Type B pancreatic cell (in vitro differentiated cells): ENCODE data around the gene DTNB. TPM values are rescaled to one million over a fixed set of nuclear protein-coding genes. Genes with fewer than 3 reads are reported as not detected.

Experiments
- DNase-seq: peaks from one replicate; pipeline ENCODE4 v3.0.0; 2021; ENCODE audit warnings: mixed read lengths; ENCODE audit not compliant: unreplicated experiment; ENCODE audit errors: extremely low spot score
- H3K27ac Mint-ChIP-seq: 2 replicates; pipeline ENCODE4 v1.8.0; 2021; ENCODE audit warnings: mild to moderate bottlenecking, mixed read lengths
- H3K27me3 Mint-ChIP-seq: 2 replicates; pipeline ENCODE4 v1.8.0; 2021; ENCODE audit warnings: mixed read lengths
- H3K36me3 Mint-ChIP-seq: 2 replicates; pipeline ENCODE4 v1.8.0; 2021; ENCODE audit warnings: mixed read lengths
- H3K4me1 Mint-ChIP-seq: one replicate; pipeline ENCODE4 v1.8.0; 2021; ENCODE audit warnings: mixed read lengths; ENCODE audit not compliant: unreplicated experiment
- H3K4me3 Mint-ChIP-seq: 2 replicates; pipeline ENCODE4 v1.8.0; 2021; ENCODE audit warnings: mild to moderate bottlenecking, mixed read lengths
- H3K9me3 Mint-ChIP-seq: 2 replicates; pipeline ENCODE4 v1.8.0; 2021; ENCODE audit warnings: mixed read lengths
- total RNA-seq: library from RNA; stranded (reverse); gene quantifications from 2 replicates; pipeline ENCODE4 v1.2.1, GENCODE V29; 2021; ENCODE audit warnings: low replicate concordance
- TF ChIP-seq, protein P1 (sequence below): fragments of 200-600 bp; sonication (generic); conservative IDR thresholded peaks from 2 replicates; pipeline ENCODE4 v1.5.0; 2021; ENCODE audit warnings: antibody characterized with exemption, mild to moderate bottlenecking

Gene DTNB
- total RNA-seq, 1 donor from 2014 or later = 28.6 TPM

DNA sequence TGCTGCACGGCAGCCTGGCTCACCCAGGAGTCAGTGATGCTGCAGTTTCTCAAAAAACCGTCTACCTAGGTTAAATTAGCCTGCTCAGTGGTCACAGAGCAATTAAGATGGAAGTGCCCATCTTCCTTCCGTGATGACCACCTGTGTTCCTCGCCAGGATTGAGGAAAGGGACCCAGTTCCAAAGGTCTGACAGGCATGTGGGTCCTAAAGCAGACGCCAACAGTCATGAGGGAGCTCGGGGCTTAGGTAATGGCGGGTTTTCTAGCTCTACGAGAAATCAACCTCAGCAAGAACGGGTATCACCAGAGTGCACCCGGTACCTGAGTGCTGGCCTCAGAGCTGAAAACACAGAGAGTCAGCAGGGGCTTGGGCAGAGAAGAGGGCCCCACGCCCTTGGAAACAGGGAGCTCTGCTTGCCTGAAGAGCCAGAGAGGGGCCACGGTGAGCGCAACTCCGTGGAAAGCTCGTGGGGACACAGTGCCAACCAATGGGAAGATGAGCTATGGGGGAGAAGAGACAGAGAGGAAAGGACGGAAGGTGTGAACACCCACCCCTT, 297.3 kb downstream of the DTNB start:
- H3K4me3 Mint-ChIP-seq = peak overlapping the region; percentile 75
- H3K27ac Mint-ChIP-seq = peak overlapping the region; percentile 48
- DNase-seq = no peak
- TF ChIP-seq, protein P1, sequence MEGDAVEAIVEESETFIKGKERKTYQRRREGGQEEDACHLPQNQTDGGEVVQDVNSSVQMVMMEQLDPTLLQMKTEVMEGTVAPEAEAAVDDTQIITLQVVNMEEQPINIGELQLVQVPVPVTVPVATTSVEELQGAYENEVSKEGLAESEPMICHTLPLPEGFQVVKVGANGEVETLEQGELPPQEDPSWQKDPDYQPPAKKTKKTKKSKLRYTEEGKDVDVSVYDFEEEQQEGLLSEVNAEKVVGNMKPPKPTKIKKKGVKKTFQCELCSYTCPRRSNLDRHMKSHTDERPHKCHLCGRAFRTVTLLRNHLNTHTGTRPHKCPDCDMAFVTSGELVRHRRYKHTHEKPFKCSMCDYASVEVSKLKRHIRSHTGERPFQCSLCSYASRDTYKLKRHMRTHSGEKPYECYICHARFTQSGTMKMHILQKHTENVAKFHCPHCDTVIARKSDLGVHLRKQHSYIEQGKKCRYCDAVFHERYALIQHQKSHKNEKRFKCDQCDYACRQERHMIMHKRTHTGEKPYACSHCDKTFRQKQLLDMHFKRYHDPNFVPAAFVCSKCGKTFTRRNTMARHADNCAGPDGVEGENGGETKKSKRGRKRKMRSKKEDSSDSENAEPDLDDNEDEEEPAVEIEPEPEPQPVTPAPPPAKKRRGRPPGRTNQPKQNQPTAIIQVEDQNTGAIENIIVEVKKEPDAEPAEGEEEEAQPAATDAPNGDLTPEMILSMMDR = no peak
- H3K9me3 Mint-ChIP-seq = no peaks in the 10 kb centered on the region
- peaks cover 17% of the 10 kb centered on the region for H3K4me1 Mint-ChIP-seq
- H3K27me3 Mint-ChIP-seq = peaks cover 3% of the 10 kb centered on the region
- H3K36me3 Mint-ChIP-seq = peaks cover 12% of the 10 kb centered on the region

- DNase-seq = no peak
- peaks cover 12% of the 10 kb centered on the region for H3K36me3 Mint-ChIP-seq
- no peak overlapping the region for H3K4me3 Mint-ChIP-seq
- H3K27me3 Mint-ChIP-seq = peaks cover 3% of the 10 kb centered on the region
- TF ChIP-seq, protein P1 = no peak
- no peaks in the 10 kb centered on the region for H3K9me3 Mint-ChIP-seq
- H3K27ac Mint-ChIP-seq = no peak overlapping the region
- H3K4me1 Mint-ChIP-seq = peaks cover 21% of the 10 kb centered on the region
These were observed 297.9 kb downstream of the DTNB start for GRCh38 chr2:25375371-25375988.

DNA sequence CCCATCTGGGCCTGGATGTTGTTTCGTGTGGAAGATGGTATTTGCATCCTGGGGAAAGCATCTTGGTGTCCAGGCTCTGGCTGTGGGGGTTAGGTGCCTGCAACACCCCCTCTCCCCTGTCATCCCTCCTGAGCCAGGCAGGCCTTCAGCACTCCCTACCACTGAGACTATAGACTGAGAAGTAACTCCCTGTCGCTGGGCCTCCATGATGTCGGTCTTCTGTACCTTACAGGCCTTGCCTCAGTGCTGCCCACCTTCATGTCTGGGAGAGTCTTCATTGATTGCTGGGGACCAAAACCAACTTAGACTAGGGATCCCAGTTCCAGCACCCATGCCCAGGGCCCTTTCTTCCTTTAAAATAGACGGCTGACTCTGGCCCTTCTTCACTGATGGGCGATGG, 298.6 kb downstream of the DTNB start:
- TF ChIP-seq, protein P1 = no peak
- Mint-ChIP-seq H3K4me1 (peaks cover 21% of the 10 kb centered on the region), H3K9me3 (no peaks in the 10 kb centered on the region), H3K36me3 (peaks cover 11% of the 10 kb centered on the region), H3K4me3 (no peak overlapping the region), H3K27ac (no peak overlapping the region), H3K27me3 (peaks cover 3% of the 10 kb centered on the region)
- no peak for DNase-seq

DNA sequence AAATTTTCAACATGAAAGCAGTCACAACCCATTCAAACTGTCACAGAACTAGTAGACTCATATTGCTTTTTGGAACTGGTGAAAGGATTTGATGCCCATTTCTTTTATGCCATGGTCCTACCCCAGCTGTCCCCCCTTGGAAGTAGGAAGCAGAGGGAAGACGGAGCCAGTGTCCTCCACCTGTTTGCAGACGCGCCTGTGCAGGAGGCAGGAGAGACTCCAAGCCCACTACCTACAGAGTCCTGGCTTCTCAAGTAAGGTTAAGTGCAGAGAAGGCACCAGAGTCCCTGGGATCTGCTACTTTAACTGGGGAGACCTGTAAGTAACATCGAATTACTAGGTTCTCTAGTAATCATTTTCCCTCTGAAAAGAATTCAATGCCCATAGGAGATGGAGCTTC, 299.0 kb downstream of the DTNB start:
- DNase-seq = no peak
- H3K27me3 Mint-ChIP-seq = peaks cover 3% of the 10 kb centered on the region
- TF ChIP-seq, protein P1 = no peak
- no peaks in the 10 kb centered on the region for H3K9me3 Mint-ChIP-seq
- H3K27ac Mint-ChIP-seq = no peak overlapping the region
- peaks cover 21% of the 10 kb centered on the region for H3K4me1 Mint-ChIP-seq
- H3K36me3 Mint-ChIP-seq = peaks cover 8% of the 10 kb centered on the region
- no peak overlapping the region for H3K4me3 Mint-ChIP-seq

- no peak for DNase-seq
- TF ChIP-seq, protein P1 = no peak
- peaks cover 30% of the 10 kb centered on the region for H3K4me1 Mint-ChIP-seq
- peaks cover 8% of the 10 kb centered on the region for H3K36me3 Mint-ChIP-seq
- no peak overlapping the region for H3K4me3 Mint-ChIP-seq
- H3K27ac Mint-ChIP-seq = no peak overlapping the region
- peaks cover 3% of the 10 kb centered on the region for H3K27me3 Mint-ChIP-seq
- no peaks in the 10 kb centered on the region for H3K9me3 Mint-ChIP-seq
These were observed 300.0 kb downstream of the DTNB start for GRCh38 chr2:25373269-25373981.
